NT2/D1 (cell line): ENCODE results near the gene DISC1.

ENCODE experiments used
- YY1 ChIP-seq: IDR thresholded peaks from 2 replicates; pipeline ENCODE4 v1.6.1; 2011; ENCODE audit not compliant: insufficient read length, insufficient read depth
- ZNF274 ChIP-seq: IDR thresholded peaks from 2 replicates; pipeline ENCODE4 v1.6.1; 2011; ENCODE audit warnings: mild to moderate bottlenecking, low read depth, low read length

- TF ChIP-seq YY1 (no peak), ZNF274 (no peak)
Observed at GRCh38 chr1:231890791-231891190, 264.2 kb downstream of the DISC1 start.
